Breast epithelium (tissue), 4 donors: ENCODE measurements around the gene COX19. TPM values are rescaled to one million over a fixed set of nuclear protein-coding genes. Genes with fewer than 3 reads are reported as not detected.

Experiments used
- DNase-seq, 2 donors: peaks; one replicate each; pipeline ENCODE4 v3.0.0-alpha.2; 2019; ENCODE audit warnings: low spot score in 2 of 2
- H3K27ac ChIP-seq, 2 donors: fragments of 200-600 bp; sonication (generic) in 1 of 2; one replicate each; pipeline ENCODE4 v1.5.1; 2016 to 2019; ENCODE audit warnings: mild to moderate bottlenecking in 1 of 2
- H3K27me3 ChIP-seq, 2 donors: fragments of 200-600 bp; sonication (generic) in 1 of 2; one replicate each; pipeline versions ENCODE4 v1.5.1 to v1.6.0; 2017 to 2019; ENCODE audit warnings: control low read depth in 1 of 2, mild to moderate bottlenecking in 1 of 2
- H3K36me3 ChIP-seq: fragments of 200-600 bp; one replicate; pipeline ENCODE4 v1.5.1; 2019
- H3K4me1 ChIP-seq, 2 donors: fragments of 200-600 bp; sonication (generic); one replicate each; pipeline ENCODE4 v1.5.1; 2016 to 2019; ENCODE audit warnings: control low read depth in 1 of 2
- H3K4me3 ChIP-seq, 3 donors: fragments of 200-600 bp; sonication (generic); 1 replicate in 2 of 3; 2 replicates in 1 of 3; pipeline ENCODE4 v1.5.1; 2016 to 2019; ENCODE audit warnings: mild to moderate bottlenecking in 3 of 3, moderate library complexity in 2 of 3
- H3K9me3 ChIP-seq, 2 donors: fragments of 200-600 bp; sonication (generic) in 1 of 2; one replicate each; pipeline ENCODE4 v1.5.1; 2016 to 2019; ENCODE audit warnings: control low read depth in 1 of 2
- POLR2A ChIP-seq: fragments of 450-650 bp; IDR thresholded peaks from one replicate; pipeline ENCODE4 v1.6.1; 2016; ENCODE audit warnings: antibody characterized with exemption, mild to moderate bottlenecking, moderate library complexity
- POLR2AphosphoS5 ChIP-seq, 3 donors: sonication (generic); formaldehyde crosslinking; IDR thresholded peaks; one replicate each; pipeline ENCODE4 v1.6.1; 2017; ENCODE audit warnings: antibody characterized with exemption in 3 of 3
- intact Hi-C: fragments of 100-400 bp; cut with DNase I; formaldehyde crosslinking; loops from one replicate; pipeline ENCODE4 v1.15.1; 2023; ENCODE audit warnings: low total_unique reads
- total RNA-seq, 3 donors: library from RNA; depleted of rRNA; stranded (reverse); fragments of >200 nt; gene quantifications; one replicate each; pipeline ENCODE4 v1.1.0, GENCODE V29; 2016
- TF ChIP-seq, protein P1 (sequence below), 3 donors: fragments of 450-650 bp; IDR thresholded peaks; one replicate each; pipeline ENCODE4 v1.5.1; 2016 to 2017; ENCODE audit warnings: antibody characterized with exemption in 3 of 3, mild to moderate bottlenecking in 3 of 3, moderate library complexity in 3 of 3

The COX19 gene
- total RNA-seq, 3 donors from 2014 or later, result 8.5 to 17.3 (median 8.8) TPM

GRCh38 chr7:921581-922333 lies 53.6 kb downstream of the COX19 start:
- no peaks in the 10 kb centered on the region for H3K9me3 ChIP-seq
- H3K4me3 ChIP-seq, result no peak overlapping the region
- no peaks in the 10 kb centered on the region for H3K27me3 ChIP-seq
- TF ChIP-seq POLR2A (no peak), POLR2AphosphoS5 (IDR thresholded peaks at IDR 0.05) (no peak)
- TF ChIP-seq, protein P1, sequence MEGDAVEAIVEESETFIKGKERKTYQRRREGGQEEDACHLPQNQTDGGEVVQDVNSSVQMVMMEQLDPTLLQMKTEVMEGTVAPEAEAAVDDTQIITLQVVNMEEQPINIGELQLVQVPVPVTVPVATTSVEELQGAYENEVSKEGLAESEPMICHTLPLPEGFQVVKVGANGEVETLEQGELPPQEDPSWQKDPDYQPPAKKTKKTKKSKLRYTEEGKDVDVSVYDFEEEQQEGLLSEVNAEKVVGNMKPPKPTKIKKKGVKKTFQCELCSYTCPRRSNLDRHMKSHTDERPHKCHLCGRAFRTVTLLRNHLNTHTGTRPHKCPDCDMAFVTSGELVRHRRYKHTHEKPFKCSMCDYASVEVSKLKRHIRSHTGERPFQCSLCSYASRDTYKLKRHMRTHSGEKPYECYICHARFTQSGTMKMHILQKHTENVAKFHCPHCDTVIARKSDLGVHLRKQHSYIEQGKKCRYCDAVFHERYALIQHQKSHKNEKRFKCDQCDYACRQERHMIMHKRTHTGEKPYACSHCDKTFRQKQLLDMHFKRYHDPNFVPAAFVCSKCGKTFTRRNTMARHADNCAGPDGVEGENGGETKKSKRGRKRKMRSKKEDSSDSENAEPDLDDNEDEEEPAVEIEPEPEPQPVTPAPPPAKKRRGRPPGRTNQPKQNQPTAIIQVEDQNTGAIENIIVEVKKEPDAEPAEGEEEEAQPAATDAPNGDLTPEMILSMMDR (IDR thresholded peaks at IDR 0.05), result no peak
- DNase-seq, result peak in 1 of 2 donors; percentile 46
- no peaks in the 10 kb centered on the region for H3K4me1 ChIP-seq
- no peak overlapping the region for H3K27ac ChIP-seq
- intact Hi-C loops, result loop anchor here (5.0 kb wide), 1 partner anchor 431 kb away; no protein-coding TSS in a partner anchor
- no peaks in the 10 kb centered on the region for H3K36me3 ChIP-seq

GRCh38 chr7:921071-921461 lies 54.3 kb downstream of the COX19 start:
- no peaks in the 10 kb centered on the region for H3K27me3 ChIP-seq
- no peak overlapping the region for H3K4me3 ChIP-seq
- peak in 1 of 2 donors; percentile 40 for DNase-seq
- no peak for TF ChIP-seq POLR2A
- TF ChIP-seq, protein P1 (IDR thresholded peaks at IDR 0.05), result no peak
- no peak for TF ChIP-seq POLR2AphosphoS5 (IDR thresholded peaks at IDR 0.05)
- no peaks in the 10 kb centered on the region for H3K36me3 ChIP-seq
- intact Hi-C loops, result loop anchor here (5.0 kb wide), 1 partner anchor 431 kb away; no protein-coding TSS in a partner anchor
- no peaks in the 10 kb centered on the region for H3K4me1 ChIP-seq
- H3K27ac ChIP-seq, result no peak overlapping the region
- no peaks in the 10 kb centered on the region for H3K9me3 ChIP-seq

- Histone ChIP-seq H3K27ac (no peak overlapping the region), H3K36me3 (no peaks in the 10 kb centered on the region), H3K9me3 (no peaks in the 10 kb centered on the region), H3K4me1 (no peaks in the 10 kb centered on the region), H3K4me3 (no peak overlapping the region), H3K27me3 (no peaks in the 10 kb centered on the region)
- TF ChIP-seq POLR2A (no peak), POLR2AphosphoS5 (IDR thresholded peaks at IDR 0.05) (no peak)
- TF ChIP-seq, protein P1 (IDR thresholded peaks at IDR 0.05), result no peak
- DNase-seq, result peak in 1 of 2 donors; percentile 49
- intact Hi-C loops, result loop anchor here (5.0 kb wide), 1 partner anchor 432 kb away; no protein-coding TSS in a partner anchor
Observed at GRCh38 chr7:920351-921070, 54.8 kb downstream of the COX19 start.

- no peak overlapping the region for H3K4me3 ChIP-seq
- no peak for DNase-seq
- no peak overlapping the region for H3K27ac ChIP-seq
- TF ChIP-seq POLR2A, result no peak
- TF ChIP-seq, protein P1 (IDR thresholded peaks at IDR 0.05), result no peak
- intact Hi-C loops, result loop anchor here (5.0 kb wide), 1 partner anchor 432 kb away; no protein-coding TSS in a partner anchor
- no peaks in the 10 kb centered on the region for H3K4me1 ChIP-seq
- no peaks in the 10 kb centered on the region for H3K9me3 ChIP-seq
- H3K36me3 ChIP-seq, result no peaks in the 10 kb centered on the region
- H3K27me3 ChIP-seq, result no peaks in the 10 kb centered on the region
Observed at GRCh38 chr7:919924-920341, 55.4 kb downstream of the COX19 start.

- intact Hi-C loops, result no loop called here
- Histone ChIP-seq H3K27me3 (no peaks in the 10 kb centered on the region), H3K4me1 (no peaks in the 10 kb centered on the region), H3K9me3 (no peaks in the 10 kb centered on the region), H3K4me3 (no peak overlapping the region), H3K27ac (no peak overlapping the region), H3K36me3 (no peaks in the 10 kb centered on the region)
- TF ChIP-seq POLR2AphosphoS5 (IDR thresholded peaks at IDR 0.05), result no peak
- TF ChIP-seq, protein P1 (IDR thresholded peaks at IDR 0.05), result no peak
- TF ChIP-seq POLR2A, result no peak
- peak in 1 of 2 donors; percentile 12 for DNase-seq
Observed at GRCh38 chr7:919114-919442, 56.3 kb downstream of the COX19 start.
